NCI-H345 treated with DMSO at 0.1 percent for 48 hours (cell line): ENCODE measurements around the gene COX6B2.

Experiments used
- DNase-seq: peaks from one replicate; lab custom pipeline; 2025; ENCODE audit not compliant: unreplicated experiment; lab: John Stamatoyannopoulos, UW

Gene COX6B2

GRCh38 chr19:55315956-55316525 lies 38.5 kb downstream of the COX6B2 start:
- no peak for DNase-seq

- no peak for DNase-seq
Observed at GRCh38 chr19:55314396-55314795, 40.1 kb downstream of the COX6B2 start.

GRCh38 chr19:55312621-55313512 lies 41.7 kb downstream of the COX6B2 start:
- no peak for DNase-seq

DNA sequence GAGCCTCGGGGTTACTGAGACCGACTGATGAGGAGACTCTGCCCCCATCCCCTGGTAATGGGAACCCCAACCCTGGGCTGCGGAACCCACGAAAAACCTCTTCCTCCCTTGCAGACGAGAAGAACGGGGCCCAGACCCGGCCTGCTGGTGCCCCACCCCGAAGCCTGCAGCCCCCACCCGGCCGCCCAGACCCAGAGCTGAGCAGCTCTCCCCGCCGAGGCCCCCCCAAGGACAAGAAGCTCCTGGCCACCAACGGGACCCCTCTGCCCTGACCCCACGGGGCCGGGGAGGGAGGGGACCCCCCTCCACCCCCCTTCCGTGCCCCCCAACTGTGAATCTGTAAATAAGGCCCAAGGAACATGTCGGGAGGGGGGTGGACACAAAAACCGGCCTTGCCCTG lies 42.7 kb downstream of the COX6B2 start:
- no peak for DNase-seq

DNA sequence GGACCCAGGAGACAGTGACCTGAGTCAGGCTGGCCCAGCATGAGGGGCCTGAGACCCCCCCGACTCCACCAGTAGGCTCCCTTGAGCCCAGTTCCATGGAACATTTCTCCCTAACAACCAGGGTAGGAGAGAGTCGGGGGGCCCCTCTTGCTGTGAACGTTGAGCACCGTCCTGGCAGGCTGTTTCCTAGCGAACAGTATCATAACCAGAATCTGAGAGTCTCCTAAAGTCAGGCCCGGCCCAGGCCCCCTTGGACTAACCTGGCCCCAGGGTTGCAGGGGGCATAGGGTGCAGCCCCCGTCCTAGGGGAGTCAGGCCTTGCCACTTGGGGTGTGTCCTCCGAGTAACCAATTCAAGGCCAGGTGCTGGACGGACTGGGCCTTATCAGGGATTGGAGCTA lies 43.1 kb downstream of the COX6B2 start:
- DNase-seq, result no peak

DNA sequence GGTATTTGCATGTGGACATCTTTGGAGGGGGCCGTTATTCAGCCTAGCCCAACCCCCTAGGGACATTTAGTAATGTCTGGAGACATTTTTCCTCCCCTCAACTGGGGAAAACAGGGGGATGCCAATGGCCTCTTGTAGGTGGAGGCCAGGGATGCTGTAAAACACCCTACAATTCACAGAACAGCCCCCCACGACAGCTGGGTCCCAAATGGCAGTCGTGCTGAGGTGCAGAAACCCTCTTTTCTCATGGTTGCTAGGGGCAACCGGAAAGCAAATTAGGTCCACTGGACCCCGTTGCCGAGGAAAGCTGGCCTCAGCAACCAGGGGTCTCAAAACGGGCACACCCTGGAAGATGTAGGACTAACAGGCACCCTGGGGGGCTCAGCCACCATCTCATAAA lies 44.0 kb downstream of the COX6B2 start:
- no peak for DNase-seq

- no peak for DNase-seq
Observed at GRCh38 chr19:55309448-55309847, 45.1 kb downstream of the COX6B2 start.

GRCh38 chr19:55308281-55308680 lies 46.2 kb downstream of the COX6B2 start:
- no peak for DNase-seq

DNA sequence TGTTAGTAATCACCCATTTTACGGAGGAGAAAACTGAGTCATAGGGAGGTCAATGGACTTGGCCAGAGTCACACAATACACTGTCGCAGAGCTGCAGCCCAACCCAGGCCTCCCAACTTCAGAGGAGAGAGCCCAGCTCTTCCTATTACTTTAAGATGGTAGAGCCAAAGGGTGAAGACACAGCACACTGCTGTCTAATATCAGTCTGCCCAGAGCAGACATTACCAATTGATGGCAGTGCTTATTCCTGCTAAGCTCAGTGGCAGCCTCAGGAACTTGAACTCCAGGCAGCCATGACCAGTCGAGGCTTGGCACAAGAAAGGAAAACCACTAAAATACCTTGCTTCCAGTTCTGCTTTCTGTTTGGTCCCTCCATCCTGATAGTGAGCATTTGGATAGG lies 47.8 kb downstream of the COX6B2 start:
- DNase-seq, result no peak

DNA sequence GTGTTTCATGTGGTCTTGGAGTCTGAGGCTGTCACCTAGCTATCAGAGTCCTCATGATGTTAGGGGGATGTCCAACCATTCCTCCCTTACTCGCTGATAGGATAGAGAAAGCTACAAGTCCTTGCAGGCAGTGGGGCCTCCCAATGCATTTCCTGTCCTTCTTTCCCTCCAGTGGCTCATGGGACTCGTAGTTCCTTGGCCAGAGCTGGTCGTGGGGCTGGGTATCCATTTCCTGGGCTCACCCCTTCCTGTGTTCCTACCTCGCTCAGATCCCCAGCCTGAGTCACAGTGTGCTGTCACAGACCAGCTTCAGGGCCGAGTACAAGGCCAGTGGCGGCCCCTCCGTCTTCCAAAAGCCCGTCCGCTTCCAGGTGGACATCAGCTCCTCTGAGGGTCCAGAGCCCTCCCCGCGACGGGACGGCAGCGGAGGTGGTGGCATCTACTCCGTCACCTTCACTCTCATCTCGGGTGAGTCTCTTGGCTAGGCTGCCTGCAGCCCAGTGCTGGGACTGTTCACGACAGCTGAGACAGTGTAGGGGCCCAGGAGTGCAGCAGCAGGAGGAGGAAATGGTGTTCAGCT lies 48.4 kb downstream of the COX6B2 start:
- DNase-seq, result no peak

- DNase-seq, result no peak
Observed at GRCh38 chr19:55305491-55305890, 49.0 kb downstream of the COX6B2 start.

- DNase-seq, result no peak
Observed at GRCh38 chr19:55304980-55305379, 49.5 kb downstream of the COX6B2 start.

DNA sequence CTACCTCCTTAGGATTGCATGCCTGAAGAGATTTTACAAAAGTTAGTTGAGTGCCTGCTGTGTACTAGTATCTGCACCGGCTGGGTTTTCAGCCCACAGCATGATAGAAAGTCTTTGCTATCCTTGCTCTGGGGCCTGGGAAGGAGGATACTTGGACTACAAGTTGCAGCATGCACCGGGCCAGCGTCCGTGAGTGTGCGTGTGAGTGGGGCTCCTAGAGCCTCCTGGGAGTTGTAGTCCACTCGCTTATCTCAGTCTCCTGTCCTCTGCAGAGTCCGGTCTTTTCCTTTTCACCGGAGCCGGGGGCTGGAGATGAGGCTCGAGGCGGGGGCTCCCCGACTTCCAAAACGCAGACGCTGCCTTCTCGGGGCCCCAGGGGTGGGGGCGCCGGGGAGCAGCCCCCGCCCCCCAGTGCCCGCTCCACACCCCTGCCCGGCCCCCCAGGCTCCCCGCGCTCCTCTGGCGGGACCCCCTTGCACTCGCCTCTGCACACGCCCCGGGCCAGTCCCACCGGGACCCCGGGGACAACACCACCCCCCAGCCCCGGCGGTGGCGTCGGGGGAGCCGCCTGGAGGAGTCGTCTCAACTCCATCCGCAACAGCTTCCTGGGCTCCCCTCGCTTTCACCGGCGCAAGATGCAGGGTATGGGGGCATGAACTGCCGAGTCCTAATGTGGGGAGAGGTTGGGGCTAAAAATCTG lies 50.1 kb downstream of the COX6B2 start:
- no peak for DNase-seq

DNA sequence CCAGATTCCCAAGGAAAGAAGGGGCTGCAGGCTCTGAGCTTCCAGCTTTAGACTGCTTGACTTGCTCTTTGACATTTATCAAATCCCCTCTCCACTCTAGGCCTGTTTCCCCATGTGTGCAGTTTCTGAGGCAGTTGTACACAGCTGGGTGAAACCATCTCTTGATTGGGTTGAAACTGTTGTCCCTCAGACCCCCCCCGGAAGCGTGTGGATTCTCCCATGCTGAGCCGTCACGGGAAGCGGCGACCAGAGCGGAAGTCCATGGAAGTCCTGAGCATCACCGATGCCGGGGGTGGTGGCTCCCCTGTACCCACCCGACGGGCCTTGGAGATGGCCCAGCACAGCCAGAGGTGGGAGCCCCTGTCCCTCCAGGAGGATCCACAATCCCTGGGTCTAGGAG lies 51.0 kb downstream of the COX6B2 start:
- no peak for DNase-seq

- no peak for DNase-seq
Observed at GRCh38 chr19:55302318-55302703, 52.2 kb downstream of the COX6B2 start.

GRCh38 chr19:55301459-55302317 lies 52.8 kb downstream of the COX6B2 start:
- peak; percentile 50 for DNase-seq

DNA sequence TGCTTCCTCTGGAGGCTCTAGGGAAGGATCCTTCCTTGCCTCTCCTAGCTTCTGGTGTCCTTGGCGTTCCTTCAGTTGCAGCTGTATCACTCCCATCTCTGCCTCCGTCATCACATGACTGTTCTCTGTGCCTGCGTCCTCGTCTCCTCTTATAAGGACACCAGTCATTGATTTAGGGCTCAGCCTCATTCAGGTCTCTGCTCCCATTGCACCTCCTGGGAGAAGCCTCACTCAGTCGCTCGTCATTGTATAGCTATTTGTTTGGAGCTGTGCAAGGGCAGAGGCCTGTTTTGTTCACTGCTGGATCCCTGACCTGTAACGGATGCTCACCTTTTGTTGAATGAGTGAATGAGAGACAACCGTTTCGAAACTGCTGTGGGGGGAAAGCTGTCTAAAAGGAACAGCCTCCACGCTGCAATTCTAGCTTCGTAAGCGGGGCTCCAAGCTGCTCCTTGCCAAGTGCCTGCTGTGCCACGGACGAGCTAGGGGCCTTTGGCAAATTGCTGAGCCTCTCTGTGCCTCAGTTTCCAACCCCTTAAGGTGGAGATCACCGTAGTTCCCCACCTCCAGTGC lies 53.5 kb downstream of the COX6B2 start:
- DNase-seq, result no peak

DNA sequence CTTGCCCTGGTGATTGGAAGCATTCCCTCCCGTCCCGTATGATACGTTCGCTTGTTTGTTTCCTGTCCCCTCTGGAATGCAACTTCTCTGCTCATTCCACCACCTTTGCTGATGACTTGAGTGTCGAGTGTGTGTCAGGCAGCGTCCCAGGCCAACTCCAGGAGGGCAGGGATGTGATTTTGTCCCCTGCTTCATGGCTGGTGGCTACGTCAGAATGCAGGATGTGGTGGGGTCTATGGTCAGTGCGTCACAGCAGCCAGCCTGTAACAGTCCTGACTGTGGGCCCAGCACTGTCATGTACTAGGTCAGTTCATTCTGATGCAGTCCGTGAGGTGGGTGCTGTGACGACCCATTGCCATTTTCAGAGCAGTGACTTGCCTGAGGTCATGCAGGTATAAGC lies 54.5 kb downstream of the COX6B2 start:
- DNase-seq, result no peak
